Effector memory CD8-positive, alpha-beta T cell (primary cell): Measurements from ENCODE around the gene FGR.

Experiments used
- ATAC-seq: fragments of 150-1000 bp; cut with Tn5 transposase; replicated peaks from 2 replicates; pipeline ENCODE4 v1.10.0; 2021; ENCODE audit warnings: mild to moderate bottlenecking, moderate library complexity
- DNase-seq, 3 experiments: peaks; one replicate each; pipeline ENCODE4 v3.0.0; 2021
- H3K27ac Mint-ChIP-seq, 2 donors: one replicate each; pipeline ENCODE4 v1.8.0; 2022; ENCODE audit warnings: mild to moderate bottlenecking in 2 of 2, mixed read lengths in 2 of 2, moderate library complexity in 2 of 2
- H3K27me3 Mint-ChIP-seq, 2 donors: one replicate each; pipeline ENCODE4 v1.8.0; 2022; ENCODE audit warnings: mixed read lengths in 2 of 2
- H3K36me3 Mint-ChIP-seq: one replicate; pipeline ENCODE4 v1.8.0; 2022; ENCODE audit warnings: mild to moderate bottlenecking, moderate library complexity, mixed read lengths; ENCODE audit not compliant: insufficient read depth
- H3K4me1 Mint-ChIP-seq, 2 donors: one replicate each; pipeline ENCODE4 v1.8.0; 2022; ENCODE audit warnings: low read depth in 2 of 2, mixed read lengths in 2 of 2
- H3K4me3 Mint-ChIP-seq, 2 donors: one replicate each; pipeline ENCODE4 v1.8.0; 2022; ENCODE audit warnings: mild to moderate bottlenecking in 2 of 2, mixed read lengths in 2 of 2, moderate library complexity in 2 of 2
- H3K9me3 Mint-ChIP-seq, 2 donors: one replicate each; pipeline ENCODE4 v1.8.0; 2022; ENCODE audit warnings: mixed read lengths in 2 of 2

FGR gene

DNA sequence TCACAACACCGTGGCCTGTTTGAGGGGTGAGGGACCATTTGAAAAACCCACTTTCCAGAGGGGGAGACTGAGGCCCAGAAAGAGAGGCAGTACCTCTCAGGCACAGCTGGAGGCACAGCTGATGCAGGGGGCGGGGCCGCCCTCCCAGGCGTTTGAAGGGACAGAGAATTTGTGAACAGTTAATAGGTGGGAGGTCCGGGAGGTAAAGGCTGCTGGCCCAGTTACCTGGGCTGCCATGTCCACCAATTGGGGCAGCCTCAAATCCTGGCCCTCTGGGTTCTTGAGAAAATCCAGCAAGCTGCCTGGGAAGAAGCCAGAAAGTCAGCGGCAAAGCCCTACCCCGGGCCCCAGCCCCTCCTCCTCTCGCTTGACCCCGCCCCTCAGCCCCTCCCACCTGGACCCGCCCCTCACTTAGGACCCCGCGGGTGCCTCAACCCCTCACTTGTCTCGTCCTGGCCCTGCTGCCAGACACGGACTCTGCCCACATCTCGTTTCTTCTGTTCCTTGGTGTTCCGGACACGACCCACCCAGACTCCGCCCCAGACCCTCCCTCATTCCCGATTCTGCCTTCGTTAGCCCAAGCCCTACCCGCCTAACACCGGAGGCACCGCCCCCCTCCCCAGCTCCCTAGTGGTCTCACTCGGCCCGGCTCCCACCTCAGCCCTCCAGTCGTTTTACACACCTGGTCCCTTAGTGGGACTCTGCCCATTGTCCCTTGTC lies 20.2 kb downstream of the FGR start:
- Mint-ChIP-seq H3K27me3 (no peaks in the 10 kb centered on the region), H3K4me3 (no peak overlapping the region), H3K36me3 (peaks cover 60% of the 10 kb centered on the region), H3K4me1 (peaks cover 51 to 60% of the 10 kb centered on the region in 2 donors), H3K27ac (peak overlapping the region; percentile 84 to 98), H3K9me3 (no peaks in the 10 kb centered on the region)
- ATAC-seq: no peak
- no peak for DNase-seq

DNA sequence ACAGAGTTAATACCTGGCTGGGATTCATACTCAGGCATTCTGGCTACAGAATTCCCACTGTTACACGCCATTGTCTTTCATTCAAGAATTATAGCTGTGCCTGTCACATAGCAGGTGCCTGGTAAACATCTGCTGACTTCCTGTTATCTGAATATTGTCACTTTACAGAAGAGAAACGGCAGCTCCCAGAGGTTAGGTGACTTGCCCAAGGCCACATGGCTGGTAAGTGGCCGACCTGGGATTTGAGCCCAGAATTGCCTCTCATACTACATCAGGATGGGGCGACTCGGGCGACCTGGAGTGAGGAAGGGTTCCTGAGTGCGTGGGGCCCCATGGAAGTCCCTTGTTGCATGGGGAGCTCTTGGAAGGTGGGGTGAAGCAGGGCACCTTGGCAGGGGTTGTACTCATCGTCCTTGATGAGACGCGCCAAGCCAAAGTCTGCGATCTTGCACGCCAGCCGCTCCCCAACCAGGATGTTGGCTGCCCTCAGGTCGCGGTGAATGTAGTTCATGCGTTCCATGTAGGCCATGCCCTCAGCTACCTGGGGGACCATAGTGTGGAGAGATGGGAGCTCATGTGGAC lies 20.9 kb downstream of the FGR start:
- H3K4me1 Mint-ChIP-seq: peaks cover 44 to 56% of the 10 kb centered on the region in 2 donors
- peak overlapping the region; percentile 84 to 98 for H3K27ac Mint-ChIP-seq
- DNase-seq: no peak
- H3K27me3 Mint-ChIP-seq: no peaks in the 10 kb centered on the region
- no peak overlapping the region for H3K4me3 Mint-ChIP-seq
- ATAC-seq: no peak
- no peaks in the 10 kb centered on the region for H3K9me3 Mint-ChIP-seq
- H3K36me3 Mint-ChIP-seq: peaks cover 56% of the 10 kb centered on the region

DNA sequence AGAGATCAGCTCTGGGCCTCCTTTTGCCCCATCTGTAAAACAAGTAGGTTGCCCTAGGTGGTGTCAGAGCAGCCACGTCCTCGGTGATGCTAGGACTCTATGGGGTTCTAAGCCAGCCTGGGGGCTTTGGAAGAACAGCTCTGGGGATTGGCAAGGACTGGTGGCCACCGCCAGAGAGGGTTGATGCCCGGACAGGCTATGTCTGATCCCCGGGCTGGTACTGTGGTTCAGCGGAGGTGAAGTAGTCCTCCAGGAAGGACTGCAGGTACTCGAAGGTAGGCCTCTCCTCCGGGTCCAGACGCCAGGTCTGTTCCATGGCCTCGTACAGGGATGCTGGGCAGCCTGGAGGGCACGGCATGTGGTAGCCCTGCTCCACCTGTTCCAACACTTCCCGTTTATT lies 22.3 kb downstream of the FGR start:
- ATAC-seq: no peak
- no peaks in the 10 kb centered on the region for H3K9me3 Mint-ChIP-seq
- peak overlapping the region in 1 of 2 donors; percentile 38 for H3K27ac Mint-ChIP-seq
- peaks cover 46% of the 10 kb centered on the region for H3K36me3 Mint-ChIP-seq
- H3K27me3 Mint-ChIP-seq: no peaks in the 10 kb centered on the region
- H3K4me3 Mint-ChIP-seq: peak overlapping the region in 1 of 2 donors; percentile 28
- peaks cover 31 to 43% of the 10 kb centered on the region in 2 donors for H3K4me1 Mint-ChIP-seq
- no peak for DNase-seq

DNA sequence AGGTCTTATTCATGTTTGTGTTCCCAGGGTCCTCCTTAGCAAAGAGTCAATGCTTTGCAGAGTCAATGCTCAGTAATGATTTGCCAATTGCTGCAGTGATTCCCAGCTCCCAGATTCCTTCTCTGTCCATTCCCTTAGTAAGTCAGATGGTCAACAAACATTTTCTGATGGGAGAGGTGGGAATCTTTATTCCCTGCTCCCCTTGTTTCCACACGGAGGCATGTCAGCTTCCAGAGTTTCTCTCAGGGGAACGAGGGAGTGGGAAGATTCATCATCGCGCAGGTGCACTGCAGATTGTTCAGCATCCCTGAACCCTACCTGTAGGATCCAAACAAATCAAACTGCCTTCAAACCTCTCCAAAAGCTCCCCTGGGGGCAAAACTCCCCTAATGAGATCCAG lies 23.5 kb downstream of the FGR start:
- H3K4me1 Mint-ChIP-seq: peaks cover 24 to 34% of the 10 kb centered on the region in 2 donors
- H3K36me3 Mint-ChIP-seq: peaks cover 39% of the 10 kb centered on the region
- DNase-seq: no peak
- no peaks in the 10 kb centered on the region for H3K9me3 Mint-ChIP-seq
- H3K4me3 Mint-ChIP-seq: peak overlapping the region in 1 of 2 donors; percentile 28
- H3K27me3 Mint-ChIP-seq: no peaks in the 10 kb centered on the region
- no peak for ATAC-seq
- H3K27ac Mint-ChIP-seq: no peak overlapping the region

DNA sequence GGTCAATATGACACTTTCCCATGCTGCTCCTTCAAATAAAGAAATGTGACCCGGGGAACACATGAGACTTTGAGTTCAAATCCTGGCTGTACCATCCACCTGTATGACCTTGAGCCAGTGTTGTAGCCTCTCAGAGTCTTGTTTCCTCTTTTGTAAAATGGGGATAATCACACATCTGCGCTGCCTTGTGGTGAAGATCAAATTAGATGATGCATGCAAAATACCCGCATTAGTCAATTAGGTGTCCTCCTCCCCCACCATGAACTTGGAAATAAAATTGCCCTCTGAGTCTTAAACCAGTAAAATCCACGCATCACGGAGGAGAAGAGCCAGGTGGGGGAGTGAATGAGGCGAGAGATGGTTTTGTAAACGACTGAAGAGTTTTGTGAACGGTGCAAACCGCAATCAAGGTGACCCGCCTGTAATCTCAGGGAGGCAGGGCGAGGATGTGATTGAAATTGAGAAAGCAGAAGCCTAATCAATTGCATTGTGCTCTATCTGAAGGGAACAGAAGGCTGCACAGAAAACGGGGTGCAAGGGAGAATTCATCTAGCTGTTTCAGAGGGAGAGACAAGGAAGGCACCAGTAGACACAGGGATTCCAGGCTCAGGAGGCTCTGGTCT lies 25.3 kb downstream of the FGR start:
- ATAC-seq: peak; percentile 42
- H3K4me3 Mint-ChIP-seq: no peak overlapping the region
- peaks cover 23 to 27% of the 10 kb centered on the region in 2 donors for H3K4me1 Mint-ChIP-seq
- peaks cover 27% of the 10 kb centered on the region for H3K36me3 Mint-ChIP-seq
- no peak for DNase-seq
- H3K27ac Mint-ChIP-seq: no peak overlapping the region
- H3K27me3 Mint-ChIP-seq: no peaks in the 10 kb centered on the region
- H3K9me3 Mint-ChIP-seq: no peaks in the 10 kb centered on the region

DNA sequence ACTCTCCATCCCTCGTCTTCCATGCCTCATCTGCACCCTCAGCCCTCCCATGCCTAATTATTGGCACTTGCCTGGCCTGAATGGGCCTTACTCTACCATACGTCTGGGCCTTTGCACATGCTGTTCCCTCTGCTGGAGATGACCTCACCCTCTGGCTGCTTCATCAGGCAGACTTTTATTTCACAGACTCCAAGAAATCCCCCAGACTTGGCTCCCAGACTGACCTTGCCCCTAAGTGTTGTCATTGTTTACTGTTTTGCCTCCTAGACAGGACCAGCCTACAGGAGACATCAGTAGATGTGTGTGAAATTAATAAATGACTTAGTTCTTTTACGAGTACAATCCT lies 25.8 kb downstream of the FGR start:
- Mint-ChIP-seq H3K9me3 (no peaks in the 10 kb centered on the region), H3K4me3 (no peak overlapping the region), H3K27me3 (no peaks in the 10 kb centered on the region), H3K36me3 (peaks cover 27% of the 10 kb centered on the region), H3K27ac (no peak overlapping the region), H3K4me1 (peaks cover 23 to 25% of the 10 kb centered on the region in 2 donors)
- peak; percentile 23 for ATAC-seq
- DNase-seq: no peak

DNA sequence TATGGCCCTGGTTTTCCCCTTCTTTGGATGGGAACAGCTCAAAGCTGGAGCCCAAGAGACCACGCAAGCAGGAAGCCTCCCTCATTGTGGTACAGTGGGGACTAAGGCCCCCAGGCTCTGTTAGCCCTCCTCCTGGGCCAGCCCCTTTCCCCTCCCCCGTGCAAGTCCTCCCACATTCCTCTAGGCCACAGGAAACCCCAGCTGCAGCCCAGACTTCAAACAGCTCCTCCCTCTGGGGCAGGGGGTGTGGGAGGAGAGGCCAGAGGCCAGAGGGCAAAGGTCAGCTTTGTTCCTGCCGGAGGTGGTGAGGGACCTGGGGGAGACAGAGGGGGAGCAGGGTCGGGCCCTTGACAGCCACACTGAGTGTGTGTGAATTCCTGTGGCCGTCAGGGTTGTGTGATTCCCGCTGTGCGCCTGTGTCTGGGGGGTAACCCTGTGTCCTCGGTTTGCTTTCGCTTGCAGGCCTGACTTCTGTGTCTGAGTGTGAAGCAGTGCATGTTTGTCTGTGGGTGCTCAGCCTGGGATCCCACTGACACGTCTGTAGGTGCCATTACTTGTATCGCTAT lies 27.7 kb downstream of the FGR start:
- H3K27me3 Mint-ChIP-seq: no peaks in the 10 kb centered on the region
- H3K4me1 Mint-ChIP-seq: peaks cover 22 to 24% of the 10 kb centered on the region in 2 donors
- H3K36me3 Mint-ChIP-seq: peaks cover 19% of the 10 kb centered on the region
- DNase-seq (no peak), ATAC-seq (no peak)
- H3K27ac Mint-ChIP-seq: no peak overlapping the region
- H3K4me3 Mint-ChIP-seq: no peak overlapping the region
- H3K9me3 Mint-ChIP-seq: no peaks in the 10 kb centered on the region

DNA sequence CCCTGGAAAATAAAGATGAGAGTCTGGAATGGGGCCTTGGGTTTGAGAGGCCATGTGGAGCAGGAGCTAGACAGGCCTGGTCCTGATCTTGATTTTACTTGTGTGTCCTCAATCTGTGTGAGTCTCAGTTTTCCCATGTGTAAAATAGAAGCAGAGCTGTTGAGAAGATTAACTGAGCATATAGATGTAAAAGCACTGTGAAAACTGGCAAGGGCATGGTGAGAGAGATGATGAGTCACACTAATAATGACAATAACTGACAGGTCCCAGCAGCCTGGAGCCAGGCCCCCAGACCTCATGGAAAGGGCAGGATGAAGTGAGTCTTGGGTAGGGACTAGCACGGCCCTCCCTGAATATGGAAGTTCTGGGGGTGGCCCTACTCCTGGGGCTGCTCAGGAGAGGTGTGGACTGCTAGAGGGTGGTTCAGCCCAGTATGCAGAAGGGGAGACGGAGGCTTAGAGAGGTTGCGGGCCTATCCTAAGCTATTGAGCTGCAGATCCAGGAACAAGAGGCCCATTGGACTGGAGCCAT lies 28.2 kb downstream of the FGR start:
- Mint-ChIP-seq H3K4me3 (peak overlapping the region; percentile 21 to 45), H3K4me1 (peaks cover 20 to 22% of the 10 kb centered on the region in 2 donors), H3K27me3 (no peaks in the 10 kb centered on the region), H3K27ac (peak overlapping the region; percentile 53 to 79), H3K9me3 (no peaks in the 10 kb centered on the region), H3K36me3 (peaks cover 14% of the 10 kb centered on the region)
- ATAC-seq (no peak), DNase-seq (no peak)

DNA sequence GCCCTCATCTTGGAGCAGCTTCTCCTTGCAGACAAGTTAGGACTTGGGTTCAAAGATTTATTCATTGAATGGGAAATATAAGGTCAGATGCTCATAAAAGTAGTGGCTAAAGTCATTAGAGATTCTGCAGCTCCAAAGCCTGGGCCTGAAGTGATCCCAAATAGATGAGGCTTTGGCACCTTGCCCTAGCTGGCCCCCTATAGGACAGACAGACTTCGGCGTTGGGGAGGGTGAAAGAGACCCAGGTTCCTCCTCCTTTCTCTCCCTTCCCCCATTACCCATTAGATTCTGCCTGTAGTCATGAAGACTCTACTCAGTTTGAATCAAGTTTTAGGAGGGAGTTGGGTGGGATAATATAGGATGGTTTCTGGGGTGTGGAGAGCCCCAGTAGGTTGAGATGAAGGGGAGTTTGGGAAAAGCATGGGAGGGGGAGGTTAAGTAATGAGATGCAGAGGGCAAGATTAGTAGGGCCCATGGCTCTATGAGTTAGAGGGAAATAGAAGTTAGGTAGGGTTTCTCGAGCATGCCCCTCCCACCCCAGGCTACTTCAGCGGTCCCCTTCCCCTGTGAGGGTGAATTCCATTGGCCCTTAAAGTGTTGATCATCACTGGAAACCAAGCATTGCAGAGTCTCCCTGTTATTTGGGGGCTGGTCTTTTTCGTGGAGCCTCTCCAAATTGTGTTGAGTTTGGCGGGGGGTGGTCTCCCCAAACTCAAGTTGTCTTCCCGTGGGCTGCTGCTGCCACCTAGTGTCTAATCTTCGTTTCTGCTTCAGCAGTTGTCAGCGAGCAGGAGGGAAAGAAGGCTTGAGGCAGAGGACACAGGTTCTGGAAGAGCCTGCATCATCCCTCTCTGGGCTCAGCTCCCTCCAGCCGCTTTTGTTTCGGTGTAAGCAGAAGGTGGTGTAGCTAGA lies 28.9 kb downstream of the FGR start:
- H3K36me3 Mint-ChIP-seq: peaks cover 12% of the 10 kb centered on the region
- peak overlapping the region; percentile 53 to 79 for H3K27ac Mint-ChIP-seq
- no peak for ATAC-seq
- no peaks in the 10 kb centered on the region for H3K9me3 Mint-ChIP-seq
- peak overlapping the region; percentile 21 to 45 for H3K4me3 Mint-ChIP-seq
- H3K27me3 Mint-ChIP-seq: no peaks in the 10 kb centered on the region
- DNase-seq: peak in 2 of 3 experiments; percentile 41 to 43
- H3K4me1 Mint-ChIP-seq: peaks cover 16 to 21% of the 10 kb centered on the region in 2 donors

DNA sequence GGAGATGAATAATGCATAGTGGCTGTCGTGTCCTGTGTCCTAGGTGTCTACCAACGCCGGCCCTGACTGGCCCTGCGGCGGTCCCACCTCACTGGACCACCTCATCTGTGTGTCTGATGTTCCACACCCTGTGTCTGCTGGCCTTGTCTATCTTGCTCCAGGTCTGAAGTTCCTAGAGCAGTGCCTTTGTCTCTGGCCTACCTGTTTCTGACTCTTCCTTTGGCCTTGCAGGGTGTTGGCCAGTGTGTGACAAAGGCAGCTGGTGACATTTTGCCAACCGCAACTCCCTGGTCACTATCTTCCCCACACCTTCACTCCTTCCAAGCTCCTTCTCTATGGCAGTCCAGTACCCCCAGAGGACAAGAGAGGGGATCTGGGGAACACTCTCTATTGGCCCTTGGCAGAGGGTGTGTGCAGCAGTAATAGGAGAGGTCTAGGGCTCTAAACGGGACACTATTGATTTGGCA lies 29.7 kb downstream of the FGR start:
- peaks cover 15 to 27% of the 10 kb centered on the region in 2 donors for H3K4me1 Mint-ChIP-seq
- H3K36me3 Mint-ChIP-seq: peaks cover 13% of the 10 kb centered on the region
- H3K27ac Mint-ChIP-seq: no peak overlapping the region
- ATAC-seq: no peak
- DNase-seq: no peak
- H3K4me3 Mint-ChIP-seq: peak overlapping the region; percentile 88 to 92
- no peaks in the 10 kb centered on the region for H3K9me3 Mint-ChIP-seq
- no peaks in the 10 kb centered on the region for H3K27me3 Mint-ChIP-seq

DNA sequence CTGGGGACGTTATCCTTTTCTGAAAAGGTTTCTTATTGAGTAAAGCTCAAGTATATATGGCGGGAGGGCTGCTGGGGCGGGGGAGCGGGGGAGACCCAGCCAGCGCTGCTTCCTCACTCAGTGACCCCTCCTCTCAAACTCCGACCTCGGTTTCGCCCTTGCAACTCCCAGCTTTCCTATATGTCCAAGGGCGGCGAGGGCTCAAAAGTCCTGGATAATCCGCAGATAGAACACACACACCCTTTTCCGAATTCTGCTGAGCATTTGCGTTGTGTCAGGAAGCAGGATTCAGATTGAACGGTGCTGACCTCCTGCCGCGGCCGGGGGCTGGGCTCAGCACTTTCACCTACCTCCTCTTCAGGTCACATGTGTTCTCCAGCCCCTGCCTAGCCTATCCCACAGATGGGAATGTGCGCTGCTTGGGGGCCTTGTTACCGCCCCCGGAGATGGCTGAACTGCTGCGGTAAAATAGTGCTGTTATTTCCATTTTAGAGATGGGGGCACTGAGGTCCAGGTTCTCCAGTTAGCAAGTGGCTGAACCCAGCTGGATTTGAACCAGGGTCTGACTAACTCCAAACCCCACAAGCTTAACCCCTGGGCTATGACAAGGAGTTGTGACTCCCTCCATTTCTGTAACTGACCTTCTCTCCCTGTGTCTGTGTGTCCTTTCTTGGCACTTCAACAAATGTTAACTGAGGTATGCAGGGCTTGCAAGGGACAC lies 30.2 kb downstream of the FGR start:
- Mint-ChIP-seq H3K9me3 (no peaks in the 10 kb centered on the region), H3K36me3 (peaks cover 17% of the 10 kb centered on the region), H3K27me3 (no peaks in the 10 kb centered on the region), H3K4me3 (peak overlapping the region; percentile 88 to 92), H3K4me1 (peaks cover 21 to 33% of the 10 kb centered on the region in 2 donors), H3K27ac (peak overlapping the region; percentile 88 to 97)
- ATAC-seq (no peak), DNase-seq (no peak)
